Duodenal mucosa (tissue), 2 donors: ENCODE data around the gene LDB1.

ENCODE experiments used
- H3K27ac ChIP-seq: one replicate; pipeline ENCODE4 v1.7.0; 2013; ENCODE audit warnings: low read depth, low read length
- H3K27me3 ChIP-seq, 2 donors: one replicate each; pipeline ENCODE4 v1.7.0; 2013; ENCODE audit warnings: low read length in 2 of 2, control low read depth in 1 of 2; ENCODE audit not compliant: insufficient read depth in 2 of 2, control insufficient read depth in 1 of 2
- H3K36me3 ChIP-seq, 2 donors: one replicate each; pipeline ENCODE4 v1.7.0; 2013; ENCODE audit warnings: low read length in 2 of 2, control low read depth in 1 of 2; ENCODE audit not compliant: insufficient read depth in 2 of 2, control insufficient read depth in 1 of 2
- H3K4me1 ChIP-seq, 2 donors: one replicate each; pipeline ENCODE4 v1.7.0; 2013; ENCODE audit warnings: low read length in 2 of 2, control low read depth in 1 of 2; ENCODE audit not compliant: insufficient read depth in 2 of 2, control insufficient read depth in 1 of 2
- H3K4me3 ChIP-seq, 2 donors: one replicate each; pipeline ENCODE4 v1.7.0; 2013; ENCODE audit warnings: low read length in 2 of 2, low read depth in 1 of 2
- H3K9ac ChIP-seq, 2 donors: one replicate each; pipeline ENCODE4 v1.7.0; 2013; ENCODE audit warnings: low read length in 2 of 2, low read depth in 1 of 2
- H3K9me3 ChIP-seq, 2 donors: one replicate each; pipeline ENCODE4 v1.7.0; 2013; ENCODE audit warnings: low read length in 2 of 2, control low read depth in 1 of 2; ENCODE audit not compliant: control insufficient read depth in 1 of 2

Gene LDB1

DNA sequence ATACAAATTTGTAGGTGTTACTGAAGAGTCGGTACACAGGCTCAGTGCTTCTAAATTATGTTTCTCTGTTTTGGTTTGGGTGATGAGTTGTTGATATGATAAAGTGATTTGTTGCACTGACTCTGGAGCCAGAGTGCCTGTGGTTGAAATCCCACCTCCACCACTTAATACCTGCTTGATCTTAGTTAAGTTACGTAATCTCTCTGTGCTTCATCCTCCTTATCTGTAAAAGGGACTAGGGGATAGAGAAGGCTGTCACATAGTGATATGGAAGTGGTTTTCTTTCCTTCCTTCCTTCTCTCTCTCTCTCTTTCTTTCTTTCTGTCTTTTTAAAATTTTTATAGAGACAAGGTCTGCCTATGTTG is 55.7 kb downstream of the LDB1 start:
- no peaks in the 10 kb centered on the region for H3K27me3 ChIP-seq
- no peak overlapping the region for H3K27ac ChIP-seq
- peaks cover 28 to 33% of the 10 kb centered on the region in 2 donors for H3K4me1 ChIP-seq
- H3K36me3 ChIP-seq, result peaks cover 0 to 4% of the 10 kb centered on the region in 2 donors
- no peaks in the 10 kb centered on the region for H3K9me3 ChIP-seq
- H3K4me3 ChIP-seq, result peak overlapping the region; percentile 84 to 92
- H3K9ac ChIP-seq, result peak overlapping the region; percentile 38 to 89

DNA sequence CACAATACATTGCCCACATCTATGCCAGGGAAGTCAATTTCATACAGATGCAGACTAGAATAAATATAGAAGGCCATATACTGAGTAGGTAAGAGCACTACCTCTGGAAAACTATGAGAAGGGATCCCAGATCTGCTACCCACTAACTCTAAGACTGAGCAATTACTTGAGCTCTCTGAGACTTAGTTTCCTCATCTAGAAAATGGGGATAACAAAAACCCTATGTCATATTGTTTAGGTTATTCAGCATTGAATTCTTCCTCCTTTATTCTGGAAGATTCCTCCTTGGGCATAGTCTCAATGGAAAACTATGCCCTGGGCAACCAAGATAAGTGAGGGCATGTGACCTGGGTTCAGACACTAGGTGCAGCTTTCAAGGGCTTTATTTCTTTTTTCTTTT is 60.2 kb downstream of the LDB1 start:
- Histone ChIP-seq H3K9me3 (no peaks in the 10 kb centered on the region), H3K36me3 (no peaks in the 10 kb centered on the region), H3K4me1 (peaks cover 0 to 6% of the 10 kb centered on the region in 2 donors), H3K27me3 (no peaks in the 10 kb centered on the region), H3K9ac (no peak overlapping the region), H3K4me3 (no peak overlapping the region), H3K27ac (no peak overlapping the region)
